Endothelial cell of umbilical vein (primary cell): Measurements from ENCODE around the gene LTBP2. TPM values are rescaled to one million over a fixed set of nuclear protein-coding genes. Genes with fewer than 3 reads are reported as not detected.

Source experiments
- BruUV-seq: library from RNA; stranded (reverse); fragments of 400-500 nt; replicated peaks from 2 replicates; lab custom pipeline; 2021; lab: Mats Ljungman, UMichigan
- CTCF ChIA-PET: fragments of 300-600, 350-600 bp; sonication (Branson Sonifier 250); formaldehyde crosslinking; loops from one replicate; lab custom pipeline; 2021; ENCODE audit warnings: antibody characterized with exemption, inconsistent platforms; lab: Charles Lee
- POLR2A ChIA-PET: fragments of 300-600, 350-600 bp; sonication (Branson Sonifier 250); formaldehyde crosslinking; loops from one replicate; lab custom pipeline; 2021; ENCODE audit warnings: antibody characterized with exemption, inconsistent platforms; lab: Charles Lee
- DNase-seq: peaks from one replicate; pipeline ENCODE4 v3.0.0-alpha.2; 2011; ENCODE audit warnings: low read depth, low spot score
- FAIRE-seq: peaks from 2 replicates; lab custom pipeline; 2011; peaks lifted over from hg19 to GRCh38; lab: Jason Lieb, UNC
- H2AFZ ChIP-seq: 2 replicates; pipeline ENCODE4 v1.6.0; 2012; ENCODE audit warnings: low read depth, low read length, control low read depth, inconsistent platforms
- H3K27ac ChIP-seq: 2 replicates; pipeline ENCODE4 v1.5.1; 2011; ENCODE audit warnings: low read depth, mild to moderate bottlenecking, control low read depth, low read length, moderate library complexity; ENCODE audit not compliant: insufficient read depth
- H3K27me3 ChIP-seq, 2 experiments: 2 replicates each; pipeline versions ENCODE4 v1.6.0 to v1.6.1; 2011; ENCODE audit warnings: low read length in 2 of 2, mixed read lengths in 1 of 2; ENCODE audit not compliant: control insufficient read depth in 2 of 2, insufficient read depth in 2 of 2
- H3K36me3 ChIP-seq, 2 experiments: 2 replicates in 1 of 2; 3 replicates in 1 of 2; pipeline ENCODE4 v1.5.1; 2011; ENCODE audit warnings: low read length in 2 of 2, mild to moderate bottlenecking in 1 of 2, moderate library complexity in 1 of 2; ENCODE audit not compliant: control insufficient read depth in 2 of 2, insufficient read depth in 2 of 2; ENCODE audit errors: extremely low read depth in 1 of 2
- H3K4me1 ChIP-seq: 3 replicates; pipeline ENCODE4 v1.5.1; 2011; ENCODE audit warnings: mild to moderate bottlenecking, low read length; ENCODE audit not compliant: control insufficient read depth, insufficient read depth; ENCODE audit errors: extremely low read depth
- H3K4me2 ChIP-seq: 2 replicates; pipeline ENCODE4 v1.6.1; 2011; ENCODE audit warnings: low read length, control low read depth, mixed read lengths; ENCODE audit not compliant: insufficient read depth
- H3K4me3 ChIP-seq, 3 experiments: fragments of 200-600 bp in 1 of 3; sonication (generic), shearing (Covaris generic) in 1 of 3; replicated peaks in 1 of 3; 2 replicates each; pipeline ENCODE4 v1.5.1; 2011 to 2016; ENCODE audit warnings: control low read depth in 3 of 3, low read length in 3 of 3, mild to moderate bottlenecking in 2 of 3, inconsistent platforms in 1 of 3, low read depth in 1 of 3, moderate library complexity in 1 of 3; ENCODE audit not compliant: insufficient read depth in 1 of 3
- H3K79me2 ChIP-seq: 2 replicates; pipeline ENCODE4 v1.6.0; 2012; ENCODE audit warnings: low read length, inconsistent platforms; ENCODE audit not compliant: control insufficient read depth, insufficient read depth
- H3K9ac ChIP-seq: replicated peaks from 2 replicates; pipeline ENCODE3; 2011; ENCODE audit warnings: low read length, control low read depth; ENCODE audit not compliant: insufficient read depth; ENCODE audit errors: extremely low read depth
- H3K9me1 ChIP-seq: replicated peaks from 3 replicates; pipeline ENCODE4 v1.6.0; 2011; ENCODE audit warnings: mild to moderate bottlenecking, low read length; ENCODE audit not compliant: control insufficient read depth, insufficient read depth; ENCODE audit errors: extremely low read depth
- H3K9me3 ChIP-seq: replicated peaks from 2 replicates; pipeline ENCODE4 v1.5.1; 2012; ENCODE audit warnings: low read length, inconsistent platforms; ENCODE audit not compliant: control insufficient read depth, insufficient read depth
- H4K20me1 ChIP-seq: replicated peaks from 2 replicates; pipeline ENCODE3; 2011; ENCODE audit warnings: mild to moderate bottlenecking, low read length; ENCODE audit not compliant: control insufficient read depth, insufficient read depth; ENCODE audit errors: extremely low read depth
- CTCF ChIP-seq, 2 donors: IDR thresholded peaks; 1 replicate in 1 of 2; 2 replicates in 1 of 2; pipeline ENCODE4 v1.5.1; 2011; ENCODE audit warnings: low read length in 2 of 2, mild to moderate bottlenecking in 2 of 2, moderate library complexity in 2 of 2, control low read depth in 1 of 2, inconsistent platforms in 1 of 2, low read depth in 1 of 2; ENCODE audit not compliant: insufficient read depth in 1 of 2; ENCODE audit errors: extremely low read depth in 1 of 2
- EZH2 ChIP-seq: IDR thresholded peaks from 2 replicates; pipeline ENCODE4 v1.6.1; 2012; ENCODE audit warnings: borderline replicate concordance, low read depth, mild to moderate bottlenecking, moderate library complexity, low read length, inconsistent platforms; ENCODE audit not compliant: severe bottlenecking
- FOS ChIP-seq: IDR thresholded peaks from 2 replicates; pipeline ENCODE4 v1.6.1; 2011; ENCODE audit warnings: mild to moderate bottlenecking, low read length, moderate library complexity, borderline replicate concordance; ENCODE audit not compliant: insufficient read depth
- GATA2 ChIP-seq: IDR thresholded peaks from 2 replicates; pipeline ENCODE4 v1.7.0; 2011; ENCODE audit warnings: low read depth, mild to moderate bottlenecking, moderate library complexity, mixed read lengths, low read length; ENCODE audit not compliant: insufficient read length, insufficient read depth
- JUN ChIP-seq: IDR thresholded peaks from 2 replicates; pipeline ENCODE4 v1.6.1; 2011; ENCODE audit warnings: borderline replicate concordance, low read depth; ENCODE audit not compliant: insufficient read length, insufficient read depth
- MAX ChIP-seq: IDR thresholded peaks from 2 replicates; pipeline ENCODE4 v1.6.1; 2011; ENCODE audit not compliant: insufficient read depth, insufficient read length
- MYC ChIP-seq: IDR thresholded peaks from one replicate; pipeline ENCODE4 v1.6.1; 2011; ENCODE audit warnings: mild to moderate bottlenecking, low read depth, low read length
- POLR2A ChIP-seq: IDR thresholded peaks from 2 replicates; pipeline ENCODE4 v1.6.1; 2012; ENCODE audit warnings: low read depth, mild to moderate bottlenecking, control low read depth, low read length
- POLR2AphosphoS5 ChIP-seq: IDR thresholded peaks from 2 replicates; pipeline ENCODE4 v1.6.1; 2012; ENCODE audit warnings: low read depth, mild to moderate bottlenecking, control low read depth, low read length, moderate library complexity; ENCODE audit not compliant: insufficient read depth
- dilution Hi-C: fragments of 300-500 bp; cut with MboI; formaldehyde crosslinking; loops from one replicate; pipeline ENCODE4 v1.15.0; 2019; ENCODE audit warnings: low sequenced_read_pairs; ENCODE audit not compliant: extremely low pct_ligation_motif_present
- intact Hi-C: fragments of 100-400 bp; cut with micrococcal nuclease; formaldehyde crosslinking; loops from one replicate; pipeline ENCODE4 v1.10.0; 2022
- polyA plus RNA-seq, 4 experiments: library from polyadenylated mRNA; depleted of rRNA in 3 of 4; stranded (reverse) in 3 of 4; unstranded in 1 of 4; fragments of >200 nt; gene quantifications; 2 replicates each; pipeline versions ENCODE4 v1.2.1 to v1.2.3, GENCODE V29; 2011 to 2012; ENCODE audit warnings: missing spikeins in 1 of 4
- total RNA-seq: library from RNA; stranded (reverse); gene quantifications from 2 replicates; pipeline ENCODE4 v1.2.3, GENCODE V29; 2021

Gene LTBP2
- total and polyA plus RNA-seq, 2 donors (not counting 3 experiments of a cell fraction or from before 2014, with no cell fraction given), result 209 to 268 TPM

- no peak overlapping the region for H2AFZ ChIP-seq
- H3K4me2 ChIP-seq, result no peak overlapping the region
- H3K4me3 ChIP-seq, result no peak overlapping the region
- ChIA-PET POLR2A (interaction anchor here (1.1 to 2.0 kb wide), 2 partner anchors 9 to 18 kb away, joined by 3 to 8 read pairs; no protein-coding TSS in a partner anchor), CTCF (interaction anchor here (1.6 to 7.1 kb wide), 6 partner anchors 9 to 28 kb away, joined by 6 to 96 read pairs (median 10); partner anchors contain the start of gene LTBP2)
- H4K20me1 ChIP-seq, result no peaks in the 10 kb centered on the region
- H3K27me3 ChIP-seq, result no peaks in the 10 kb centered on the region
- dilution Hi-C loops (no loop called here), intact Hi-C loops (loop anchor here (1.0 kb wide), 1 partner anchor 27 kb away; the partner anchor contains the start of gene LTBP2)
- DNase-seq (no peak), FAIRE-seq (no peak)
- H3K9me3 ChIP-seq, result no peaks in the 10 kb centered on the region
- H3K4me1 ChIP-seq, result peaks cover 20% of the 10 kb centered on the region
- no peak overlapping the region for H3K9ac ChIP-seq
- no TSS peak for BruUV-seq
- H3K9me1 ChIP-seq, result no peaks in the 10 kb centered on the region
- no peak for TF ChIP-seq MAX
- no peak for TF ChIP-seq POLR2A
- TF ChIP-seq EZH2, result no peak
- no peak for TF ChIP-seq FOS
- no peak for TF ChIP-seq MYC
- TF ChIP-seq JUN, result no peak
- no peak for TF ChIP-seq POLR2AphosphoS5
- no peak for TF ChIP-seq GATA2
- no peak for TF ChIP-seq CTCF (IDR thresholded peaks at IDR 0.05; ENCODE audit: extremely low read depth in 1 of 2, insufficient read depth in 1 of 2, low read depth in 1 of 2, low read length in 2 of 2)
- H3K27ac ChIP-seq, result peak overlapping the region; percentile 88
- H3K79me2 ChIP-seq, result no peaks in the 10 kb centered on the region
- H3K36me3 ChIP-seq, result no peaks in the 10 kb centered on the region
Observed at GRCh38 chr14:74638966-74639365, 26.9 kb upstream of the LTBP2 start.
